Prostate gland (tissue), 2 donors: ENCODE data around the gene PTPRG.

Experiments used
- CTCF ChIP-seq, 4 experiments: fragments of 200-600 bp in 2 of 4; fragments of 450-650 bp in 2 of 4; sonication (generic) in 2 of 4; IDR thresholded peaks; 1 replicate in 3 of 4; 2 replicates in 1 of 4; pipeline ENCODE4 v1.5.1; 2016 to 2019; ENCODE audit warnings: antibody characterized with exemption in 4 of 4, mild to moderate bottlenecking in 2 of 4, moderate library complexity in 2 of 4
- POLR2AphosphoS5 ChIP-seq: sonication (generic); formaldehyde crosslinking; IDR thresholded peaks from one replicate; pipeline ENCODE4 v1.6.1; 2017; ENCODE audit warnings: antibody characterized with exemption

DNA sequence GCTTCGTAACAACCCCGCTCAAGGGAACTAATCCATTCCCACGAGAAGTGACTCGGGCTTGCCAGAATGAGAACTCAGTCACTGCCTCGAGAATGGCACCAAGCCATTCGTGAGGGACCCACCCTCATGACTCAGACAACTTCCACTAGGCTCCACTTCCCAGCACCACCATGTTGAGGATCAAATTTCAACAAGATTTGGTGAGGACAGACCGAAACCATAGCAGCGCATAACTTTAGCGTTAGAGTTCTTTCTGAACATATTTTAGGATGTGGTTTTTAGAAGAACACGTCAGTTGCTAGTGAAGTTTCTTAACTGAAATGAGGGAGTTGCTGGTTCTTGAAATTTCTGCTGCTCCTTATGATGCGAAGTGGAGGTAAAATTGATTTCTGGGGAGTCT, 13.5 kb downstream of the PTPRG start:
- TF ChIP-seq POLR2AphosphoS5 (no peak), CTCF (IDR thresholded peaks at IDR 0.05) (no peak)
